ENCODE measurements around the gene DDX23.

The DDX23 gene

DNA sequence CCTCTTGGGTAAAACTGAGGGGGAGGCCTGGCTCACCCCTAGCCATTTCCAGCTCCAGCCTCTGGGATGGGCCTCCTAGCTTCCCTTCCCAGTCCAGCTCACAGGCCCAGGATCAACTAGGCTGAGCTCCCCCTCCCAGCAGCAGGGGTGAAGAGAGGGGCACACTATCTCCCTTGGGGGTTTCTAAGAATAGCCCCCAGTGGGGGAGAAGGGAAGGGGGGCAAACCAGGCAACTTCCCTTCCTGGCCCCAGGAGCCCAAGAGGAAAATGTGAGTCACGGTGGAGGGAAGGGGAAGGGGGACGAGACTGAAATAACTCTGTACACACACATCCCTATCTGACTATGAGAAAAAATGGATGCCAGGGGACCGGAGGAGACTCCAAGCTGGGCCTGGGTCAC is 72.1 kb downstream of the DDX23 start:
- Histone ChIP-seq H3K4me3 (ENCODE audit: low read length) (no peak overlapping the region), H3K9me2 (replicated peaks; ENCODE audit: control insufficient read depth, low read length) (no peaks in the 10 kb centered on the region), H3K9me3 (ENCODE audit: control insufficient read depth, insufficient read depth, low read length) (no peaks in the 10 kb centered on the region), H3K79me2 (ENCODE audit: control insufficient read depth, low read length) (no peaks in the 10 kb centered on the region), H3K36me3 (ENCODE audit: control insufficient read depth, low read length) (no peaks in the 10 kb centered on the region), H3K4me2 (ENCODE audit: low read length) (no peak overlapping the region), H3K27ac (ENCODE audit: low read depth, low read length) (no peak overlapping the region), H4K20me1 (ENCODE audit: control insufficient read depth, insufficient read depth, low read depth, low read length) (no peaks in the 10 kb centered on the region), H3F3A (ENCODE audit: control insufficient read depth, insufficient read depth) (no peaks in the 10 kb centered on the region), H3K4me1 (ENCODE audit: control insufficient read depth, low read length) (peaks cover 6% of the 10 kb centered on the region; the same call in 1 of the 2 replicates), H3K27me3 (ENCODE audit: control insufficient read depth, low read length) (no peaks in the 10 kb centered on the region)
- no peak for TF ChIP-seq EZH2phosphoT487 (IDR thresholded peaks at IDR 0.05; ENCODE audit: borderline replicate concordance, low read length)
- TF ChIP-seq, protein P1, sequence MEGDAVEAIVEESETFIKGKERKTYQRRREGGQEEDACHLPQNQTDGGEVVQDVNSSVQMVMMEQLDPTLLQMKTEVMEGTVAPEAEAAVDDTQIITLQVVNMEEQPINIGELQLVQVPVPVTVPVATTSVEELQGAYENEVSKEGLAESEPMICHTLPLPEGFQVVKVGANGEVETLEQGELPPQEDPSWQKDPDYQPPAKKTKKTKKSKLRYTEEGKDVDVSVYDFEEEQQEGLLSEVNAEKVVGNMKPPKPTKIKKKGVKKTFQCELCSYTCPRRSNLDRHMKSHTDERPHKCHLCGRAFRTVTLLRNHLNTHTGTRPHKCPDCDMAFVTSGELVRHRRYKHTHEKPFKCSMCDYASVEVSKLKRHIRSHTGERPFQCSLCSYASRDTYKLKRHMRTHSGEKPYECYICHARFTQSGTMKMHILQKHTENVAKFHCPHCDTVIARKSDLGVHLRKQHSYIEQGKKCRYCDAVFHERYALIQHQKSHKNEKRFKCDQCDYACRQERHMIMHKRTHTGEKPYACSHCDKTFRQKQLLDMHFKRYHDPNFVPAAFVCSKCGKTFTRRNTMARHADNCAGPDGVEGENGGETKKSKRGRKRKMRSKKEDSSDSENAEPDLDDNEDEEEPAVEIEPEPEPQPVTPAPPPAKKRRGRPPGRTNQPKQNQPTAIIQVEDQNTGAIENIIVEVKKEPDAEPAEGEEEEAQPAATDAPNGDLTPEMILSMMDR (IDR thresholded peaks at IDR 0.05; ENCODE audit: low read depth, low read length, poor library complexity, severe bottlenecking), result no peak

Data from DOHH2 (cell line).